Glutamatergic neuron (in vitro differentiated cells): ENCODE data around the gene LZTS3. TPM values are rescaled to one million over a fixed set of nuclear protein-coding genes. Genes with fewer than 3 reads are reported as not detected.

Experiments used
- DNase-seq: peaks from one replicate; pipeline ENCODE4 v3.0.0; 2022
- H3K27ac Mint-ChIP-seq: one replicate; pipeline ENCODE4 v1.8.0; 2020; ENCODE audit warnings: mild to moderate bottlenecking, mixed read lengths, inconsistent platforms; ENCODE audit not compliant: unreplicated experiment
- H3K27me3 Mint-ChIP-seq: one replicate; pipeline ENCODE4 v1.8.0; 2020; ENCODE audit warnings: mild to moderate bottlenecking, moderate library complexity, mixed read lengths, inconsistent platforms; ENCODE audit not compliant: unreplicated experiment
- H3K36me3 Mint-ChIP-seq: one replicate; pipeline ENCODE4 v1.8.0; 2020; ENCODE audit warnings: mild to moderate bottlenecking, mixed read lengths, inconsistent platforms; ENCODE audit not compliant: unreplicated experiment
- H3K4me1 Mint-ChIP-seq: one replicate; pipeline ENCODE4 v1.8.0; 2020; ENCODE audit warnings: mild to moderate bottlenecking, low read depth, mixed read lengths, inconsistent platforms; ENCODE audit not compliant: unreplicated experiment
- H3K4me3 Mint-ChIP-seq: one replicate; pipeline ENCODE4 v1.8.0; 2020; ENCODE audit warnings: mild to moderate bottlenecking, mixed read lengths, inconsistent platforms; ENCODE audit not compliant: unreplicated experiment
- H3K9me3 Mint-ChIP-seq: one replicate; pipeline ENCODE4 v1.8.0; 2020; ENCODE audit warnings: mild to moderate bottlenecking, moderate library complexity, mixed read lengths, inconsistent platforms; ENCODE audit not compliant: unreplicated experiment
- CTCF ChIP-seq: fragments of 200-600 bp; sonication (generic); IDR thresholded peaks from one replicate; pipeline ENCODE4 v1.5.0; 2021; ENCODE audit not compliant: partially characterized antibody, unreplicated experiment
- total RNA-seq: library from RNA; stranded (reverse); fragmentation: NEBNext Ultra II Directional; extraction: Animal tissue kit (Norgen Biotek cat#: 25700); gene quantifications from one replicate; pipeline ENCODE4 v1.2.1, GENCODE V29; 2021; ENCODE audit not compliant: unreplicated experiment

LZTS3 gene
- total RNA-seq, 1 donor from 2014 or later = 56.8 TPM

- peaks cover 2% of the 10 kb centered on the region for H3K9me3 Mint-ChIP-seq
- H3K36me3 Mint-ChIP-seq = no peaks in the 10 kb centered on the region
- no peaks in the 10 kb centered on the region for H3K27me3 Mint-ChIP-seq
- TF ChIP-seq CTCF = no peak
- H3K27ac Mint-ChIP-seq = peak overlapping the region; percentile 82
- DNase-seq = peak; percentile 28
- H3K4me1 Mint-ChIP-seq = peaks cover 1% of the 10 kb centered on the region
- H3K4me3 Mint-ChIP-seq = peak overlapping the region; percentile 95
Measured at GRCh38 chr20:3203315-3204123, 30.2 kb upstream of the LZTS3 start.

GRCh38 chr20:3202965-3203314, 29.6 kb upstream of the LZTS3 start:
- DNase-seq = no peak
- H3K36me3 Mint-ChIP-seq = no peaks in the 10 kb centered on the region
- no peak overlapping the region for H3K4me3 Mint-ChIP-seq
- TF ChIP-seq CTCF = no peak
- peaks cover 2% of the 10 kb centered on the region for H3K9me3 Mint-ChIP-seq
- H3K27me3 Mint-ChIP-seq = no peaks in the 10 kb centered on the region
- H3K4me1 Mint-ChIP-seq = no peaks in the 10 kb centered on the region
- no peak overlapping the region for H3K27ac Mint-ChIP-seq

DNA sequence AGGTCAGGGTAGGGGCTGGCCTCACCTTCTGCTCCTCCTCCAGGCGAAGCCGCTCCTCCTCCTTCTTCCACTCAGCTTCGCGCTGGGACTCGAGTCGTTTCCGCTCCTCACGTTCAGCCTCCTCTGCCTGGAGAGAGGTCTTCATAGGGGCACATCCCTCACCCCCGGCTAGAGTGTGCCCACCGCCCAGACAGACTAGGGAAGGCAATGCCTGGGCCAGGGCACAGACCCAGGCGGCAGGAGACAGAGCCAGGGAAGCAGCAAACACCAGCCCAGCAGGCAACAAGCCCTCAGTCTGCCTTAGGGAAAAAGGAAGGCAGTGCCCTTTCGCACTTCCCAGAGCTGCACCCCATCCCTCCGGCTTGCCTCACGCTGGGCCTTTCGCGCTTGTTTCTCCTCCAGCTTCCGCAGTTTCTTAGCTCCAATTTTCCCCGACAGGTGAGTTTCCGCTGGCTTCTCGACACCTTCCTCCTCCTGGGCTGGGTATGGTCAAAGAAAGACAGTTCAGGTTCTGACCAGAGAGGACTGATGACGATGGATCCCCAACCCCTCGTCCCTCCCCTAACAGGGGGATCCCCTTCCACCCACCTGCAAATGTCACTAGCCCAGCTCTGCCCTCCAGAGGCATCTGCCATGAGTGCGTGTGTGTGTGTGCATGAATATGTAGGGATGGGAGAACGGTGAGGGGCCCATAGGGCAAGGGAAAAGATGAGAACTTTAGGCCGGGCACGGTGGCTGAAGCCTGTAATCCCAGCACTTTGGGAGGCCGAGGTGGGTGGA, 26.8 kb upstream of the LZTS3 start:
- H3K27me3 Mint-ChIP-seq = peaks cover 3% of the 10 kb centered on the region
- no peak overlapping the region for H3K27ac Mint-ChIP-seq
- no peak overlapping the region for H3K4me3 Mint-ChIP-seq
- no peak for TF ChIP-seq CTCF
- H3K4me1 Mint-ChIP-seq = no peaks in the 10 kb centered on the region
- DNase-seq = no peak
- peaks cover 7% of the 10 kb centered on the region for H3K36me3 Mint-ChIP-seq
- H3K9me3 Mint-ChIP-seq = peaks cover 2% of the 10 kb centered on the region

GRCh38 chr20:3199206-3199605, 25.9 kb upstream of the LZTS3 start:
- Mint-ChIP-seq H3K27ac (no peak overlapping the region), H3K9me3 (peaks cover 2% of the 10 kb centered on the region), H3K36me3 (peaks cover 7% of the 10 kb centered on the region), H3K4me1 (no peaks in the 10 kb centered on the region), H3K4me3 (peak overlapping the region; percentile 13), H3K27me3 (peaks cover 3% of the 10 kb centered on the region)
- TF ChIP-seq CTCF = no peak
- no peak for DNase-seq

DNA sequence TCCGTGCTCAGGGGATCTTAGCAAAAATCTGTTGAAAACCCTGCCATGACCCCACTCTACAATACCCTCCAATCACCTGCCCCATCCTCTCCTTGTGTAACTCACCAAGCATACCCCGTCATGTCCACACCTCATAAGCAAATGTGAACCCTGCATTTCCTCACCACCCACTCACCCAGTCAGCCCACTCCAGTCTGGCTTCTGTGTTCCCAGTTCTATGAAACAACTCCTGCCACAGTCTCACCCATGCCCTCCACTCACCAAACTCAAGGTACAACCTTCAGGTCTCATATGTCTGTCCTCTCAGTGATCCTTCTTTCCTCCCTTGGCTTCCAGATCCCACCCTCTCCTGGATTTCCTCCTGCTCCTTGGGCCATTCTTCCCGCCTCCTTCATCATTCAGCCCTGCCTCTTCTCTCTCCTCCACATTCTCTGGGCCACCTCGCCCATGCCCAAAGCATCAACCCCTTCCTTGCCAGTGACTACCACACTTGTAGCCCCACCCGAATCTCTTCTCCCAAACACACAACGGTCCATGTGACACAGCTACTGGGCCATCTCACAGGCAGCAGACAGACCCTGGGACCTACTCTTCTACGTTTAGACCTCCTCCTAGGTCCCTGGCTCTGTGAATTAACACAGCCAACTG, 22.4 kb upstream of the LZTS3 start:
- peak overlapping the region; percentile 35 for H3K4me3 Mint-ChIP-seq
- H3K27me3 Mint-ChIP-seq = peaks cover 5% of the 10 kb centered on the region
- H3K9me3 Mint-ChIP-seq = peaks cover 11% of the 10 kb centered on the region
- DNase-seq = no peak
- peak overlapping the region; percentile 20 for H3K27ac Mint-ChIP-seq
- H3K4me1 Mint-ChIP-seq = no peaks in the 10 kb centered on the region
- peaks cover 15% of the 10 kb centered on the region for H3K36me3 Mint-ChIP-seq
- no peak for TF ChIP-seq CTCF
